HepG2 (cell line): Measurements from ENCODE around the gene RHO. TPM values are rescaled to one million over a fixed set of nuclear protein-coding genes. Genes with fewer than 3 reads are reported as not detected.

Source experiments
- ATAC-seq: fragments of 200-7000 bp; cut with Tn5 transposase; 3 replicates; pipeline ENCODE4 v1.9.1; 2020; ENCODE audit warnings: mild to moderate bottlenecking, moderate library complexity
- BruUV-seq: library from RNA; stranded (reverse); fragments of 400-500 nt; replicated peaks from 2 replicates; lab custom pipeline; 2021; lab: Mats Ljungman, UMichigan
- CTCF ChIA-PET: fragments of 300-600 bp; formaldehyde crosslinking; extraction: SDS; loops from one replicate; lab custom pipeline; 2021; ENCODE audit warnings: low total read pairs, inconsistent platforms, low intra/inter-chr PET ratio; lab: Yijun Ruan, JAX
- POLR2A ChIA-PET: fragments of 350-600 bp; sonication (Branson Sonifier 250); formaldehyde crosslinking; loops from one replicate; lab custom pipeline; 2020; ENCODE audit warnings: antibody characterized with exemption, inconsistent platforms; lab: Yijun Ruan, JAX
- DNase-seq: peaks from one replicate; pipeline ENCODE4 v3.0.0-alpha.2; 2015; ENCODE audit warnings: low spot score
- FAIRE-seq: peaks from 3 replicates; lab custom pipeline; 2011; peaks lifted over from hg19 to GRCh38; lab: Jason Lieb, UNC
- H2AFZ ChIP-seq: one replicate; pipeline ENCODE4 v1.6.1; 2011; ENCODE audit warnings: low read length, inconsistent platforms
- H3K27ac ChIP-seq: fragments of 300-600 bp; 3 replicates; pipeline ENCODE4 v1.8.0; 2011; ENCODE audit warnings: mixed run types, mild to moderate bottlenecking, mixed read lengths, low read length, inconsistent platforms; ENCODE audit not compliant: insufficient read depth; ENCODE audit errors: extremely low read length
- H3K27me3 ChIP-seq, 2 experiments: fragments of 200-600 bp in 1 of 2; 2 replicates in 1 of 2; 3 replicates in 1 of 2; pipeline versions ENCODE4 v1.6.0 to v1.8.0; 2011; ENCODE audit warnings: low read length in 2 of 2, mild to moderate bottlenecking in 2 of 2, moderate library complexity in 2 of 2, inconsistent platforms in 1 of 2; ENCODE audit not compliant: insufficient read depth in 2 of 2, control insufficient read depth in 1 of 2
- H3K36me3 ChIP-seq, 2 experiments: fragments of 200-600 bp in 1 of 2; replicated peaks in 1 of 2; 2 replicates in 1 of 2; 3 replicates in 1 of 2; pipeline versions ENCODE4 v1.5.1 to v1.8.0; 2011; ENCODE audit warnings: low read length in 2 of 2, inconsistent platforms in 1 of 2; ENCODE audit not compliant: insufficient read depth in 2 of 2, control insufficient read depth in 1 of 2
- H3K4me1 ChIP-seq: 2 replicates; pipeline ENCODE4 v1.5.1; 2012; ENCODE audit warnings: low read length, inconsistent platforms; ENCODE audit not compliant: insufficient read depth
- H3K4me2 ChIP-seq: 2 replicates; pipeline ENCODE4 v1.6.0; 2011; ENCODE audit warnings: low read depth, low read length, inconsistent platforms
- H3K4me3 ChIP-seq, 3 experiments: fragments of 200-600 bp in 1 of 3; sonication (generic), shearing (Covaris generic) in 1 of 3; replicated peaks in 1 of 3; 2 replicates each; pipeline ENCODE4 v1.5.1; 2011 to 2016; ENCODE audit warnings: low read length in 3 of 3, inconsistent platforms in 2 of 3, low read depth in 2 of 3, mild to moderate bottlenecking in 2 of 3, control low read depth in 1 of 3, mixed read lengths in 1 of 3; ENCODE audit not compliant: insufficient read depth in 1 of 3
- H3K79me2 ChIP-seq: one replicate; pipeline ENCODE4 v1.6.1; 2011; ENCODE audit warnings: low read length, inconsistent platforms; ENCODE audit not compliant: insufficient read depth
- H3K9ac ChIP-seq: 2 replicates; pipeline ENCODE4 v1.6.0; 2011; ENCODE audit warnings: mild to moderate bottlenecking, low read depth, low read length, inconsistent platforms; ENCODE audit not compliant: insufficient read depth
- H3K9me3 ChIP-seq: 2 replicates; pipeline ENCODE4 v1.5.1; 2012; ENCODE audit warnings: mild to moderate bottlenecking, low read length
- H4K20me1 ChIP-seq: 2 replicates; pipeline ENCODE4 v1.6.0; 2011; ENCODE audit warnings: inconsistent platforms, mild to moderate bottlenecking, low read length, moderate library complexity; ENCODE audit not compliant: insufficient read depth
- BORCS8-MEF2B ChIP-seq: sonication (generic); formaldehyde crosslinking; IDR thresholded peaks from 2 replicates; pipeline ENCODE4 v1.8.0; 2022; ENCODE audit warnings: mild to moderate bottlenecking, missing genetic modification reagents
- FIP1L1 ChIP-seq: fragments of 200-400 bp; formaldehyde crosslinking; IDR thresholded peaks from 2 replicates; pipeline ENCODE4 v1.6.1; 2018; ENCODE audit warnings: low read depth, mild to moderate bottlenecking, low read length, moderate library complexity, borderline replicate concordance; ENCODE audit not compliant: insufficient read depth
- HMG20A ChIP-seq: IDR thresholded peaks from 2 replicates; pipeline ENCODE4 v1.6.1; 2016; ENCODE audit warnings: borderline replicate concordance
- IKZF4 ChIP-seq: sonication (generic); formaldehyde crosslinking; IDR thresholded peaks from 2 replicates; pipeline ENCODE4 v1.5.1; 2020; ENCODE audit warnings: borderline replicate concordance, mild to moderate bottlenecking, low read depth, missing genetic modification reagents; ENCODE audit errors: not compliant biosample characterization
- SMARCE1 ChIP-seq: fragments of 450-650 bp; IDR thresholded peaks from 2 replicates; pipeline ENCODE4 v1.6.1; 2017; ENCODE audit warnings: borderline replicate concordance
- TBP ChIP-seq: sonication (generic); formaldehyde crosslinking; IDR thresholded peaks from 2 replicates; pipeline ENCODE4 v1.5.0; 2020; ENCODE audit warnings: missing genetic modification reagents
- ZNF629 ChIP-seq: sonication (generic); formaldehyde crosslinking; conservative IDR thresholded peaks from 2 replicates; pipeline ENCODE4 v1.5.0; 2020; ENCODE audit warnings: missing genetic modification reagents
- WGBS: methylation state at CpG from one replicate; pipeline ENCODE4 v1.1.6; 2017; ENCODE audit warnings: low lambda C conversion rate; 5-methylcytosine and 5-hydroxymethylcytosine counted together
- in situ Hi-C: cut with HindIII; loops from 2 replicates; pipeline ENCODE4 v1.10.0; 2017; ENCODE audit warnings: low pct_unique_long_range_greater_than_20kb; ENCODE audit not compliant: extremely low pct_ligation_motif_present
- intact Hi-C: fragments of 100-400 bp; cut with micrococcal nuclease; formaldehyde crosslinking; loops from one replicate; pipeline ENCODE4 v1.10.0; 2022; ENCODE audit not compliant: unreplicated experiment
- polyA plus RNA-seq, 8 experiments: library from polyadenylated mRNA; depleted of rRNA in 3 of 8; stranded (reverse) in 7 of 8; unstranded in 1 of 8; fragments of >200 nt; fragmentation: Illumina TruSeq in 4 of 8; extraction: Trizol in 4 of 8; gene quantifications; 2 replicates each; pipeline versions ENCODE4 v1.2.1 to v1.2.3, GENCODE V29; 2011 to 2016; ENCODE audit warnings: low read depth in 4 of 8, missing spikeins in 1 of 8, mixed read lengths in 1 of 8; ENCODE audit not compliant: insufficient read depth in 1 of 8
- total RNA-seq, 5 experiments: library from RNA; depleted of rRNA; stranded (reverse); fragments of >200 nt; fragmentation: Illumina TruSeq; extraction: Trizol; gene quantifications; 2 replicates each; pipeline ENCODE4 v1.2.3, GENCODE V29; 2016; ENCODE audit warnings: low read depth in 1 of 5
- TF ChIP-seq, protein P1 (sequence below): sonication (generic); formaldehyde crosslinking; IDR thresholded peaks from 2 replicates; pipeline ENCODE4 v1.5.0; 2020; ENCODE audit warnings: missing genetic modification reagents, mild to moderate bottlenecking, borderline replicate concordance
- TF ChIP-seq, protein P2 (sequence below): sonication (generic); formaldehyde crosslinking; IDR thresholded peaks from 2 replicates; pipeline ENCODE4 v1.9.0; 2022; ENCODE audit warnings: missing genetic modification reagents, mild to moderate bottlenecking, borderline replicate concordance
- TF ChIP-seq, protein P3 (sequence below): sonication (generic); formaldehyde crosslinking; IDR thresholded peaks from 2 replicates; pipeline ENCODE4 v1.9.0; 2021; ENCODE audit warnings: missing genetic modification reagents, borderline replicate concordance

Gene RHO
- total and polyA plus RNA-seq, 2 of the 13 experiments (the other 11 are each of a cell fraction or from before 2014, with no cell fraction given), result not detected

DNA sequence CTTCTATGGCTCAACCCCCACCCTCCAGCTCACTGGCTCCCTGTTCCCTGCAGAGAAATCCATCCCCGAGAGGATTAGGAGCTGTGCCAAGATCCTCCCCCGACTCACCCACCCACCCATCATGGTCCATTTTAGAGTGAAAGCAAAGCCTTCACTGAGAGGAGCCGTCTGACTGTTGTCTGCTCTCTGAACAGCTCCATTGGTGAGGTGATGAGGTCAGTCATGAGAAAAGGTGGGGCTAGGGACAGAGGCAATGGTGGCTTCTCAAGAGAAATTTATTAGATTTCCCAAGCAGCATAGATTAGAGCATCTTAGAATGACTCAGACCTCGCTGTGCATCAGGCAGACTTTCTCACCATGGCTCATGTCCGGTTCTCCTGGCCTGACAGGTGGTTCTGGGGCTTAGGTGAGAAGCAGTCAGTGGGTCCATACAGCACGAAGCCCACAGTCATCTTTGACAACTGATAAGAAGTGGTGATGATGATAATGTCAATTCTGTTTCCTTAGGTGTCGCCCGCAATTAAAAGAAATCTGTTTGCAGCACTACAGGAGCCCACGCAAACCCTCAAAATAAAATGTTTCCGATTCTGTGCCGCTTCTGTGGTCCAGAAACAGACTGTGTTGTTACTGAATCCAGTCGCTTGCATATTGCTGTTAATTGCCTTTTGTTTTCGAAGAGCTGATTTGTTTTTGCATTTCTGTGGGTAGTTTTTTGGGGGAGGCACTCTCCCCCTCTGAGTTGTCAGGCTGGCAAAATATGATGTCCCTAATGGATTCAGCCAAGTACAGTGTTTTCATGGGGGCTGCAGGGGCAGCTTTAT, 24.8 kb upstream of the RHO start:
- CTCF ChIA-PET, result no interaction called here
- Histone ChIP-seq H4K20me1 (no peaks in the 10 kb centered on the region), H3K4me3 (no peak overlapping the region), H3K27ac (no peak overlapping the region), H2AFZ (no peak overlapping the region), H3K9ac (no peak overlapping the region), H3K79me2 (no peaks in the 10 kb centered on the region), H3K9me3 (no peaks in the 10 kb centered on the region), H3K36me3 (peaks cover 8 to 9% of the 10 kb centered on the region in 2 experiments; a peak in 3 of 5 replicates), H3K4me2 (no peak overlapping the region), H3K27me3 (no peaks in the 10 kb centered on the region), H3K4me1 (peaks cover 50% of the 10 kb centered on the region)
- TF ChIP-seq IKZF4 (CRISPR knock-in tag), result no peak
- WGBS, result 91% methylated on average over 13 of the region's 13 CpGs
- intact Hi-C loops, result no loop called here
- DNase-seq, result no peak
- no peak for FAIRE-seq
- no peak for ATAC-seq
- in situ Hi-C loops, result no loop called here
- no TSS peak for BruUV-seq
- POLR2A ChIA-PET, result no interaction called here

DNA sequence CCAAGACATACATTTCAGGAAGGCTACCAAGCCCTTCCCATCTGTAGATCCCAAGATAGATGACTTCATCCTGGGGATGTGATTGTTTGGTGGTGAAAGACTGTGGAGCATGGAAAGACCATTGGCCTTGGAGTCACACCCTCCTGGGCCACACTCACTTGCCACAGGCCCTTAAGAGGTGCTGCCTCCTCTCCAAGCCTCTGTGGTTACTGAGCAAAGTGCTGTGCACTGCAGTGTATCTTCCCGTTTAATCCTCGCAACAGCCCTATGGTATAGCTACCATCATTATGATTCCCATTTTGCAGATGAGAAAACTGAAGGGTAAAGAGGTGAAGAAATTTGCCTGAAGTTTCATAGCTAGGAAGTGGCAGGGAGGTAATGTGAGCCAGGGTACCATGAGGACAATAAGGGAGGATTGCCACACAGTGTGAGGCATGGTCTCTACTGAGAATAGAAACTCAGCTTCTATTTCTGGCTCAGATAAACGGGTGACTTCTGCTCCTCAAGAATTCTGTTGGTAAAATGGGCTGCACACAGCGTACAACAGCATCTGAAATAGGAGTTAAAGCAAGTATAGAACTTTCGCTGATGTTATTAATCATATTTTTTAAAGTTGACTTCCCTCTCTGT, 23.9 kb upstream of the RHO start:
- Histone ChIP-seq H4K20me1 (no peaks in the 10 kb centered on the region), H3K4me2 (no peak overlapping the region), H2AFZ (no peak overlapping the region), H3K36me3 (peaks cover 8 to 9% of the 10 kb centered on the region in 2 experiments; a peak in 3 of 5 replicates), H3K9ac (no peak overlapping the region), H3K9me3 (no peaks in the 10 kb centered on the region), H3K79me2 (no peaks in the 10 kb centered on the region)
- ATAC-seq, result no peak
- in situ Hi-C loops (no loop called here), intact Hi-C loops (no loop called here)
- POLR2A ChIA-PET, result no interaction called here
- WGBS, result 95% methylated on average over 5 of the region's 5 CpGs
- TF ChIP-seq BORCS8-MEF2B (CRISPR knock-in tag) (no peak), HMG20A (CRISPR knock-in tag) (no peak), ZNF629 (CRISPR knock-in tag) (0 out of 2 replicates have a peak, but pooled peaks have one; percentile 6), FIP1L1 (no peak), TBP (no peak), SMARCE1 (no peak)
- TF ChIP-seq, protein P1, sequence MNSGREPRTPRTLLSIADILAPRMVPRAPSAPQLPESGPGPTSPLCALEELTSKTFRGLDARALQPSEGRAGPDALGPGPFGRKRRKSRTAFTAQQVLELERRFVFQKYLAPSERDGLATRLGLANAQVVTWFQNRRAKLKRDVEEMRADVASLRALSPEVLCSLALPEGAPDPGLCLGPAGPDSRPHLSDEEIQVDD (CRISPR knock-in tag), result no peak
- TF ChIP-seq, protein P2, sequence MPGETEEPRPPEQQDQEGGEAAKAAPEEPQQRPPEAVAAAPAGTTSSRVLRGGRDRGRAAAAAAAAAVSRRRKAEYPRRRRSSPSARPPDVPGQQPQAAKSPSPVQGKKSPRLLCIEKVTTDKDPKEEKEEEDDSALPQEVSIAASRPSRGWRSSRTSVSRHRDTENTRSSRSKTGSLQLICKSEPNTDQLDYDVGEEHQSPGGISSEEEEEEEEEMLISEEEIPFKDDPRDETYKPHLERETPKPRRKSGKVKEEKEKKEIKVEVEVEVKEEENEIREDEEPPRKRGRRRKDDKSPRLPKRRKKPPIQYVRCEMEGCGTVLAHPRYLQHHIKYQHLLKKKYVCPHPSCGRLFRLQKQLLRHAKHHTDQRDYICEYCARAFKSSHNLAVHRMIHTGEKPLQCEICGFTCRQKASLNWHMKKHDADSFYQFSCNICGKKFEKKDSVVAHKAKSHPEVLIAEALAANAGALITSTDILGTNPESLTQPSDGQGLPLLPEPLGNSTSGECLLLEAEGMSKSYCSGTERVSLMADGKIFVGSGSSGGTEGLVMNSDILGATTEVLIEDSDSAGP (CRISPR knock-in tag), result no peak
- TF ChIP-seq, protein P3, sequence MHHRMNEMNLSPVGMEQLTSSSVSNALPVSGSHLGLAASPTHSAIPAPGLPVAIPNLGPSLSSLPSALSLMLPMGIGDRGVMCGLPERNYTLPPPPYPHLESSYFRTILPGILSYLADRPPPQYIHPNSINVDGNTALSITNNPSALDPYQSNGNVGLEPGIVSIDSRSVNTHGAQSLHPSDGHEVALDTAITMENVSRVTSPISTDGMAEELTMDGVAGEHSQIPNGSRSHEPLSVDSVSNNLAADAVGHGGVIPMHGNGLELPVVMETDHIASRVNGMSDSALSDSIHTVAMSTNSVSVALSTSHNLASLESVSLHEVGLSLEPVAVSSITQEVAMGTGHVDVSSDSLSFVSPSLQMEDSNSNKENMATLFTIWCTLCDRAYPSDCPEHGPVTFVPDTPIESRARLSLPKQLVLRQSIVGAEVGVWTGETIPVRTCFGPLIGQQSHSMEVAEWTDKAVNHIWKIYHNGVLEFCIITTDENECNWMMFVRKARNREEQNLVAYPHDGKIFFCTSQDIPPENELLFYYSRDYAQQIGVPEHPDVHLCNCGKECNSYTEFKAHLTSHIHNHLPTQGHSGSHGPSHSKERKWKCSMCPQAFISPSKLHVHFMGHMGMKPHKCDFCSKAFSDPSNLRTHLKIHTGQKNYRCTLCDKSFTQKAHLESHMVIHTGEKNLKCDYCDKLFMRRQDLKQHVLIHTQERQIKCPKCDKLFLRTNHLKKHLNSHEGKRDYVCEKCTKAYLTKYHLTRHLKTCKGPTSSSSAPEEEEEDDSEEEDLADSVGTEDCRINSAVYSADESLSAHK, result no peak
- TF ChIP-seq, all 625 proteins: peak for 1
- no peak overlapping the region for H3K4me3 ChIP-seq
- CTCF ChIA-PET, result no interaction called here
- H3K27ac ChIP-seq, result no peak overlapping the region
- H3K27me3 ChIP-seq, result no peaks in the 10 kb centered on the region
- no peak for FAIRE-seq
- DNase-seq, result no peak
- peaks cover 41% of the 10 kb centered on the region for H3K4me1 ChIP-seq
- BruUV-seq, result no TSS peak
